Mesenchymal stem cell (in vitro differentiated cells and primary cell): Measurements from ENCODE around the gene CDH4.

Experiments used
- DNase-seq: peaks from one replicate; pipeline ENCODE4 v3.0.0-alpha.2; 2013
- H2AFZ ChIP-seq: one replicate; pipeline ENCODE4 v1.6.1; 2013; ENCODE audit warnings: low read depth, mild to moderate bottlenecking, control low read depth, inconsistent platforms, low read length, moderate library complexity
- H2AK5ac ChIP-seq: 2 replicates; pipeline ENCODE4 v1.6.1; 2013; ENCODE audit warnings: low read length, moderate library complexity, mild to moderate bottlenecking, inconsistent platforms; ENCODE audit not compliant: severe bottlenecking
- H2BK120ac ChIP-seq: one replicate; pipeline ENCODE4 v1.6.1; 2013; ENCODE audit warnings: low read depth, mild to moderate bottlenecking, inconsistent platforms, low read length, moderate library complexity
- H2BK12ac ChIP-seq, 2 experiments: one replicate each; pipeline ENCODE4 v1.6.1; 2013; ENCODE audit warnings: inconsistent platforms in 2 of 2, low read length in 2 of 2, mild to moderate bottlenecking in 2 of 2, moderate library complexity in 2 of 2, control low read depth in 1 of 2
- H2BK15ac ChIP-seq: one replicate; pipeline ENCODE4 v1.6.1; 2013; ENCODE audit warnings: mild to moderate bottlenecking, low read depth, inconsistent platforms; ENCODE audit not compliant: poor library complexity, severe bottlenecking
- H2BK5ac ChIP-seq: 2 replicates; pipeline ENCODE4 v1.6.1; 2013; ENCODE audit warnings: low read depth, mild to moderate bottlenecking, low read length, control low read depth, inconsistent platforms; ENCODE audit not compliant: poor library complexity, severe bottlenecking
- H3K14ac ChIP-seq, 2 experiments: one replicate each; pipeline ENCODE4 v1.6.1; 2013; ENCODE audit warnings: inconsistent platforms in 2 of 2, low read length in 2 of 2, control low read depth in 1 of 2, mild to moderate bottlenecking in 1 of 2, moderate library complexity in 1 of 2
- H3K18ac ChIP-seq, 2 experiments: one replicate each; pipeline ENCODE4 v1.6.1; 2013; ENCODE audit warnings: inconsistent platforms in 2 of 2, low read length in 2 of 2, control low read depth in 1 of 2, low read depth in 1 of 2, mild to moderate bottlenecking in 1 of 2
- H3K23ac ChIP-seq, 2 experiments: one replicate each; pipeline ENCODE4 v1.6.1; 2013; ENCODE audit warnings: inconsistent platforms in 2 of 2, low read length in 2 of 2, mild to moderate bottlenecking in 2 of 2, moderate library complexity in 2 of 2, control low read depth in 1 of 2
- H3K27ac ChIP-seq: 2 replicates; pipeline ENCODE4 v1.5.1; 2013; ENCODE audit warnings: mild to moderate bottlenecking, moderate library complexity, low read length, control low read depth, inconsistent platforms; ENCODE audit not compliant: poor library complexity, severe bottlenecking
- H3K27me3 ChIP-seq, 2 experiments: 2 replicates each; pipeline versions ENCODE4 v1.6.1 to v1.7.0; 2013; ENCODE audit warnings: low read length in 2 of 2, mild to moderate bottlenecking in 2 of 2, moderate library complexity in 2 of 2, control low read depth in 1 of 2, inconsistent platforms in 1 of 2; ENCODE audit not compliant: control insufficient read depth in 1 of 2, insufficient read depth in 1 of 2
- H3K36me3 ChIP-seq, 2 experiments: 2 replicates each; pipeline versions ENCODE4 v1.6.1 to v1.7.0; 2013; ENCODE audit warnings: low read length in 2 of 2, control low read depth in 1 of 2, inconsistent platforms in 1 of 2, low read depth in 1 of 2, mild to moderate bottlenecking in 1 of 2; ENCODE audit not compliant: insufficient read depth in 2 of 2, control insufficient read depth in 1 of 2
- H3K4ac ChIP-seq, 2 experiments: one replicate each; pipeline ENCODE4 v1.6.1; 2013; ENCODE audit warnings: inconsistent platforms in 2 of 2, low read length in 2 of 2, mild to moderate bottlenecking in 2 of 2, moderate library complexity in 2 of 2, control low read depth in 1 of 2, low read depth in 1 of 2
- H3K4me1 ChIP-seq: 2 replicates; pipeline ENCODE4 v1.6.1; 2013; ENCODE audit warnings: low read depth, low read length, control low read depth; ENCODE audit not compliant: control insufficient read depth, insufficient read depth
- H3K4me2 ChIP-seq: 2 replicates; pipeline ENCODE4 v1.6.1; 2013; ENCODE audit warnings: low read length, mild to moderate bottlenecking, inconsistent platforms; ENCODE audit not compliant: poor library complexity, severe bottlenecking
- H3K4me3 ChIP-seq, 2 experiments: 2 replicates each; pipeline versions ENCODE4 v1.5.1 to v1.7.0; 2013; ENCODE audit warnings: low read length in 2 of 2, mild to moderate bottlenecking in 2 of 2, control low read depth in 1 of 2, low read depth in 1 of 2; ENCODE audit not compliant: insufficient read depth in 1 of 2
- H3K79me1 ChIP-seq: replicated peaks from 2 replicates; pipeline ENCODE4 v1.6.1; 2013; ENCODE audit warnings: mild to moderate bottlenecking, control low read depth, low read length, inconsistent platforms; ENCODE audit not compliant: poor library complexity, severe bottlenecking
- H3K9ac ChIP-seq: 2 replicates; pipeline ENCODE4 v1.7.0; 2013; ENCODE audit warnings: mild to moderate bottlenecking, low read length, moderate library complexity
- H3K9me3 ChIP-seq: 2 replicates; pipeline ENCODE4 v1.7.0; 2013; ENCODE audit warnings: mild to moderate bottlenecking, low read length; ENCODE audit not compliant: control insufficient read depth
- H4K8ac ChIP-seq: one replicate; pipeline ENCODE4 v1.6.1; 2013; ENCODE audit warnings: inconsistent platforms, mild to moderate bottlenecking, low read length, moderate library complexity
- H4K91ac ChIP-seq: one replicate; pipeline ENCODE4 v1.6.1; 2013; ENCODE audit warnings: mild to moderate bottlenecking, low read length, inconsistent platforms
- WGBS: methylation state at CpG from one replicate; pipeline ENCODE4 v1.1.7; 2013; ENCODE audit warnings: mixed read lengths; 5-methylcytosine and 5-hydroxymethylcytosine counted together

CDH4 gene

GRCh38 chr20:61259741-61260140, 7.7 kb downstream of the CDH4 start:
- H4K8ac ChIP-seq = no peak overlapping the region
- peaks cover 14% of the 10 kb centered on the region for H3K79me1 ChIP-seq
- no peak overlapping the region for H3K23ac ChIP-seq
- no peak overlapping the region for H3K4ac ChIP-seq
- H2AK5ac ChIP-seq = no peak overlapping the region
- H3K9me3 ChIP-seq = peaks cover 7% of the 10 kb centered on the region
- peaks cover 3% of the 10 kb centered on the region for H3K4me1 ChIP-seq
- H2BK120ac ChIP-seq = no peak overlapping the region
- no peak overlapping the region for H3K27ac ChIP-seq
- H3K36me3 ChIP-seq = peaks cover 0 to 12% of the 10 kb centered on the region in 2 experiments
- peaks cover 0 to 29% of the 10 kb centered on the region in 2 experiments for H3K27me3 ChIP-seq
- no peak overlapping the region for H3K18ac ChIP-seq
- H3K14ac ChIP-seq = no peak overlapping the region
- no peak overlapping the region for H2AFZ ChIP-seq
- no peak overlapping the region for H4K91ac ChIP-seq
- H3K4me2 ChIP-seq = no peak overlapping the region
- no peak for DNase-seq
- H2BK12ac ChIP-seq = no peak overlapping the region
- no peak overlapping the region for H2BK5ac ChIP-seq
- no peak overlapping the region for H3K4me3 ChIP-seq
- H2BK15ac ChIP-seq = no peak overlapping the region
- 94% methylated on average over 2 of the region's 3 CpGs for WGBS
- no peak overlapping the region for H3K9ac ChIP-seq

GRCh38 chr20:61260905-61261304, 8.8 kb downstream of the CDH4 start:
- H3K27me3 ChIP-seq = peaks cover 0 to 24% of the 10 kb centered on the region in 2 experiments

DNA sequence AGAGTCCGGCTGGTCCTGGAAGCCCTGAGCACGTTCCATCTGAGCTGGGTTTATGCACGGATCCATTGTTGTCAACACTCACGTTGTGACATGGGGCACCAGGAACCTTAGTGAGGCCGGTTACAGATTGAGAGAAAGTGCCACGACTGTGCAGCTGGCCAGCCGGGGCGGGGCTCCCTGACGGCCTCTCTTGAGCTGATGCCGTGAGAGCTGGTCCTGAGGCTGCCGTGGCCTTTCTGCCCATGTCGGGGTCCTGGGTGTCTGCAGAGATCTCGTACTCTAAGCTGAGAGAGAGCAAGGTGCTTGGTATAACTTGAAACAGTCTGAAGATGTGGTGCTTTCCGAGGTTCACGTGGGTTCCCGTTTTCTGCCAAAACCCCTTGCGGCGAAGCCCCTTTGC, 10.0 kb downstream of the CDH4 start:
- H2BK12ac ChIP-seq = no peak overlapping the region
- no peak overlapping the region for H2AFZ ChIP-seq
- no peak overlapping the region for H2AK5ac ChIP-seq
- no peak overlapping the region for H3K27ac ChIP-seq
- H3K14ac ChIP-seq = no peak overlapping the region
- H3K9me3 ChIP-seq = peaks cover 7% of the 10 kb centered on the region
- no peak overlapping the region for H2BK15ac ChIP-seq
- H3K79me1 ChIP-seq = peaks cover 26% of the 10 kb centered on the region
- no peak overlapping the region for H4K91ac ChIP-seq
- H3K9ac ChIP-seq = no peak overlapping the region
- H3K23ac ChIP-seq = no peak overlapping the region
- 92% methylated on average over 18 of the region's 18 CpGs for WGBS
- no peak overlapping the region for H3K4me2 ChIP-seq
- no peak for DNase-seq
- peaks cover 0 to 32% of the 10 kb centered on the region in 2 experiments for H3K27me3 ChIP-seq
- H4K8ac ChIP-seq = no peak overlapping the region
- peaks cover 3% of the 10 kb centered on the region for H3K4me1 ChIP-seq
- H3K4ac ChIP-seq = no peak overlapping the region
- H3K4me3 ChIP-seq = no peak overlapping the region
- no peak overlapping the region for H2BK120ac ChIP-seq
- H3K18ac ChIP-seq = no peak overlapping the region
- H2BK5ac ChIP-seq = no peak overlapping the region
- H3K36me3 ChIP-seq = peaks cover 0 to 8% of the 10 kb centered on the region in 2 experiments

More at GRCh38 chr20:61260905-61261304, 8.8 kb downstream of the CDH4 start:
- Histone ChIP-seq H3K9me3 (peaks cover 7% of the 10 kb centered on the region), H2BK5ac (no peak overlapping the region), H2BK120ac (no peak overlapping the region), H2BK15ac (no peak overlapping the region), H3K23ac (no peak overlapping the region), H3K4me3 (no peak overlapping the region), H3K27ac (no peak overlapping the region), H3K4me1 (peaks cover 3% of the 10 kb centered on the region), H3K4me2 (no peak overlapping the region), H3K18ac (no peak overlapping the region), H3K14ac (no peak overlapping the region), H2BK12ac (no peak overlapping the region), H3K36me3 (peaks cover 0 to 12% of the 10 kb centered on the region in 2 experiments), H4K91ac (no peak overlapping the region), H3K9ac (no peak overlapping the region), H3K79me1 (peaks cover 16% of the 10 kb centered on the region), H2AFZ (no peak overlapping the region), H2AK5ac (no peak overlapping the region), H4K8ac (no peak overlapping the region), H3K4ac (no peak overlapping the region)
- no peak for DNase-seq
- WGBS = 65% methylated on average over 7 of the region's 7 CpGs

GRCh38 chr20:61262514-61262913, 10.5 kb downstream of the CDH4 start:
- no peak overlapping the region for H2BK120ac ChIP-seq

More at GRCh38 chr20:61262514-61262913, 10.5 kb downstream of the CDH4 start:
- no peak overlapping the region for H3K9ac ChIP-seq
- H2BK5ac ChIP-seq = no peak overlapping the region
- no peak overlapping the region for H3K18ac ChIP-seq
- H2BK15ac ChIP-seq = no peak overlapping the region
- H2AK5ac ChIP-seq = no peak overlapping the region
- no peak overlapping the region for H3K14ac ChIP-seq
- H3K27me3 ChIP-seq = peaks cover 0 to 32% of the 10 kb centered on the region in 2 experiments
- peaks cover 3% of the 10 kb centered on the region for H3K4me1 ChIP-seq
- no peak overlapping the region for H3K4me3 ChIP-seq
- no peak overlapping the region for H3K27ac ChIP-seq
- no peak overlapping the region for H3K23ac ChIP-seq
- H4K8ac ChIP-seq = no peak overlapping the region
- H3K4ac ChIP-seq = no peak overlapping the region
- H2AFZ ChIP-seq = no peak overlapping the region
- H4K91ac ChIP-seq = no peak overlapping the region
- no peak overlapping the region for H2BK12ac ChIP-seq
- H3K9me3 ChIP-seq = peaks cover 7% of the 10 kb centered on the region
- DNase-seq = no peak
- H3K79me1 ChIP-seq = peaks cover 26% of the 10 kb centered on the region
- H3K4me2 ChIP-seq = no peak overlapping the region
- H3K36me3 ChIP-seq = peaks cover 0 to 8% of the 10 kb centered on the region in 2 experiments
